ENCODE results near the gene NPM1. TPM values are rescaled to one million over a fixed set of nuclear protein-coding genes. Genes with fewer than 3 reads are reported as not detected.
"Not testable (repeated sequence)": the region's sequence is repeated elsewhere in the genome, so short reads cannot be mapped to it uniquely, and the experiment has no call there.

The NPM1 gene
- polyA plus RNA-seq (ENCODE audit: insufficient read depth in 1 of 5, insufficient read length in 5 of 5, low replicate concordance in 1 of 5), result 1,000 to 10,000 TPM; 1,884 to 2,466 (median 2,049) TPM
- long read RNA-seq, donor 1, transcript NPM1-202 (10 exons, 1,237 nt), result minor isoform, 17 of 1,275 reads
- long read RNA-seq, donor 1, transcript NPM1-203 (10 exons, 1,598 nt), result minor isoform, 60 of 1,275 reads
- long read RNA-seq, donor 1, transcript NPM1-205 (5 exons, 670 nt), result minor isoform, 48 of 1,275 reads
- long read RNA-seq, donor 1, transcript NPM1-201 (11 exons, 1,758 nt), result major isoform, 643 of 1,275 reads
- long read RNA-seq, donor 1, partial matches to known transcripts, result 434 of 1,275 reads
- long read RNA-seq, donor 1, other reads (novel, unspliced or antisense), result 57 of 1,275 reads
- long read RNA-seq, donor 2, transcript NPM1-201 (11 exons, 1,758 nt), result major isoform, 460 of 705 reads
- long read RNA-seq, donor 2, transcript NPM1-205 (5 exons, 670 nt), result minor isoform, 27 of 705 reads
- long read RNA-seq, donor 2, transcript NPM1-203 (10 exons, 1,598 nt), result minor isoform, 34 of 705 reads
- long read RNA-seq, donor 2, transcript NPM1-202 (10 exons, 1,237 nt), result minor isoform, 13 of 705 reads
- long read RNA-seq, donor 2, partial matches to known transcripts, result 126 of 705 reads
- long read RNA-seq, donor 2, other reads (novel, unspliced or antisense), result 37 of 705 reads
- long read RNA-seq, donor 3, transcript NPM1-201 (11 exons, 1,758 nt), result major isoform, 413 of 807 reads
- long read RNA-seq, donor 3, transcript NPM1-203 (10 exons, 1,598 nt), result minor isoform, 40 of 807 reads
- long read RNA-seq, donor 3, transcript NPM1-202 (10 exons, 1,237 nt), result minor isoform, 20 of 807 reads
- long read RNA-seq, donor 3, transcript NPM1-205 (5 exons, 670 nt), result minor isoform, 22 of 807 reads
- long read RNA-seq, donor 3, partial matches to known transcripts, result 272 of 807 reads
- long read RNA-seq, donor 3, other reads (novel, unspliced or antisense), result 22 of 807 reads
- long read RNA-seq, donor 4, transcript NPM1-212 (2 exons, 640 nt), result minor isoform, 11 of 616 reads
- long read RNA-seq, donor 4, transcript NPM1-203 (10 exons, 1,598 nt), result minor isoform, 23 of 616 reads
- long read RNA-seq, donor 4, transcript NPM1-201 (11 exons, 1,758 nt), result major isoform, 332 of 616 reads
- long read RNA-seq, donor 4, transcript NPM1-205 (5 exons, 670 nt), result minor isoform, 21 of 616 reads
- long read RNA-seq, donor 4, partial matches to known transcripts, result 187 of 616 reads
- long read RNA-seq, donor 4, other reads (novel, unspliced or antisense), result 30 of 616 reads
- long read RNA-seq, donor 5, transcript NPM1-212 (2 exons, 640 nt), result minor isoform, 24 of 1,574 reads
- long read RNA-seq, donor 5, transcript NPM1-203 (10 exons, 1,598 nt), result minor isoform, 57 of 1,574 reads
- long read RNA-seq, donor 5, transcript NPM1-201 (11 exons, 1,758 nt), result major isoform, 788 of 1,574 reads
- long read RNA-seq, donor 5, transcript NPM1-205 (5 exons, 670 nt), result minor isoform, 67 of 1,574 reads
- long read RNA-seq, donor 5, partial matches to known transcripts, result 542 of 1,574 reads
- long read RNA-seq, donor 5, other reads (novel, unspliced or antisense), result 64 of 1,574 reads
- long read RNA-seq, donor 6, transcript NPM1-203 (10 exons, 1,598 nt), result minor isoform, 56 of 1,336 reads
- long read RNA-seq, donor 6, transcript NPM1-202 (10 exons, 1,237 nt), result minor isoform, 17 of 1,336 reads
- long read RNA-seq, donor 6, transcript NPM1-201 (11 exons, 1,758 nt), result major isoform, 815 of 1,336 reads
- long read RNA-seq, donor 6, transcript NPM1-205 (5 exons, 670 nt), result minor isoform, 39 of 1,336 reads
- long read RNA-seq, donor 6, partial matches to known transcripts, result 321 of 1,336 reads
- long read RNA-seq, donor 6, other reads (novel, unspliced or antisense), result 66 of 1,336 reads
- long read RNA-seq, donor 7, transcript NPM1-201 (11 exons, 1,758 nt), result major isoform, 257 of 488 reads
- long read RNA-seq, donor 7, transcript NPM1-202 (10 exons, 1,237 nt), result minor isoform, 7 of 488 reads
- long read RNA-seq, donor 7, transcript NPM1-205 (5 exons, 670 nt), result minor isoform, 17 of 488 reads
- long read RNA-seq, donor 7, transcript NPM1-203 (10 exons, 1,598 nt), result minor isoform, 26 of 488 reads
- long read RNA-seq, donor 7, partial matches to known transcripts, result 168 of 488 reads
- long read RNA-seq, donor 7, other reads (novel, unspliced or antisense), result 5 of 488 reads
- long read RNA-seq, donor 8, transcript NPM1-203 (10 exons, 1,598 nt), result minor isoform, 10 of 362 reads
- long read RNA-seq, donor 8, transcript NPM1-205 (5 exons, 670 nt), result minor isoform, 20 of 362 reads
- long read RNA-seq, donor 8, transcript NPM1-201 (11 exons, 1,758 nt), result major isoform, 221 of 362 reads
- long read RNA-seq, donor 8, transcript NPM1-202 (10 exons, 1,237 nt), result minor isoform, 6 of 362 reads
- long read RNA-seq, donor 8, partial matches to known transcripts, result 75 of 362 reads
- long read RNA-seq, donor 8, other reads (novel, unspliced or antisense), result 24 of 362 reads

- DNase-seq, result peak; percentile 99
Measured at GRCh38 chr5:171387345-171387969, at the start of gene NPM1. Gene NPM1 (plus strand): TSS chr5:171387849. CDS start chr5:171387949, 100 bp downstream.

- DNase-seq, result no peak
Measured at GRCh38 chr5:171340042-171340441, 47.6 kb upstream of the NPM1 start.

- no peak for DNase-seq
Measured at GRCh38 chr5:171340491-171340890, 47.2 kb upstream of the NPM1 start.

- peak in 1 of 2 donors; percentile 32 for DNase-seq
Measured at GRCh38 chr5:171342362-171343111, 45.1 kb upstream of the NPM1 start.

GRCh38 chr5:171344936-171345608 is 42.6 kb upstream of the NPM1 start:
- no peak for DNase-seq

- DNase-seq, result no peak
Measured at GRCh38 chr5:171351536-171352073, 36.0 kb upstream of the NPM1 start.

GRCh38 chr5:171355302-171355724 is 32.3 kb upstream of the NPM1 start:
- no peak for DNase-seq

- no peak for DNase-seq
Measured at GRCh38 chr5:171357843-171358242, 29.8 kb upstream of the NPM1 start.

GRCh38 chr5:171361151-171361550 is 26.5 kb upstream of the NPM1 start:
- DNase-seq, result not testable (repeated sequence)

GRCh38 chr5:171363249-171363648 is 24.4 kb upstream of the NPM1 start:
- DNase-seq, result not testable (repeated sequence)

- DNase-seq, result no peak
Measured at GRCh38 chr5:171363846-171364245, 23.8 kb upstream of the NPM1 start.

- no peak for DNase-seq
Measured at GRCh38 chr5:171365351-171365750, 22.3 kb upstream of the NPM1 start.

- no peak for DNase-seq
Measured at GRCh38 chr5:171366645-171367044, 21.0 kb upstream of the NPM1 start.

GRCh38 chr5:171367424-171368370 is 20.0 kb upstream of the NPM1 start:
- DNase-seq, result no peak

GRCh38 chr5:171369056-171369455 is 18.6 kb upstream of the NPM1 start:
- DNase-seq, result no peak

- no peak for DNase-seq
Measured at GRCh38 chr5:171369898-171370297, 17.8 kb upstream of the NPM1 start.

Measured in right lung (tissue), 10 donors.